Measurements from ENCODE around the gene CREB3.

DNA sequence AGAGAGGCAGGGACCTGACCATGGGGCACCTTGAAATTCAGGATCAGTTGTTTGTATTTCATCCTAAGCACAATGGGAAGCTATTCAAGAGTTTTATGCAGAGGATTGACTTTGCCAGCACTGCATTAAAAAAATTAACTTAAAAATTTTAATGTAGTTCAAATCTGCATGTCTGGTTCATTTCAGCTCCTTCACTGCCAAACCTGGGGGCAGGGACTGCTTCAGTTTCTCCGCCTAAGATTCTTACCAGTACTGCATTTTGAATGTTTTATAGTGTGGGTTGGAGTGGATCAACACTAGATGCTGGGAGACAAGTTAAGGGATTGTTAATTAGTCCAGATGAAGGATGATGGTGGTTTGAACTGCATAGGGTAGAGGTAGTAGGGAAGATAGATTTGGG, 37.3 kb downstream of the CREB3 start:
- TF ChIP-seq EP300 (IDR thresholded peaks at IDR 0.05; ENCODE audit: borderline replicate concordance), result no peak
- TF ChIP-seq CREB1 (IDR thresholded peaks at IDR 0.05; ENCODE audit: low read depth), result no peak
- no peak for TF ChIP-seq TCF12 (IDR thresholded peaks at IDR 0.05; ENCODE audit: low read depth)
- TF ChIP-seq, protein P1, sequence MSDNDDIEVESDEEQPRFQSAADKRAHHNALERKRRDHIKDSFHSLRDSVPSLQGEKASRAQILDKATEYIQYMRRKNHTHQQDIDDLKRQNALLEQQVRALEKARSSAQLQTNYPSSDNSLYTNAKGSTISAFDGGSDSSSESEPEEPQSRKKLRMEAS (IDR thresholded peaks at IDR 0.05), result no peak
- no peak for TF ChIP-seq YY1 (IDR thresholded peaks at IDR 0.05; ENCODE audit: low read depth)
- no peak for TF ChIP-seq CEBPB (IDR thresholded peaks at IDR 0.05)
- no peak for TF ChIP-seq REST (IDR thresholded peaks at IDR 0.05; ENCODE audit: low read depth)
- TF ChIP-seq RAD21 (IDR thresholded peaks at IDR 0.05; ENCODE audit: low read depth), result no peak
- no peak for TF ChIP-seq FOXM1 (IDR thresholded peaks at IDR 0.05; ENCODE audit: borderline replicate concordance, low read depth)
- TF ChIP-seq TAF1 (IDR thresholded peaks at IDR 0.05; ENCODE audit: low read depth), result no peak

All from Ishikawa (cell line).